Dedifferentiated amniotic fluid mesenchymal stem cell (primary cell): Measurements from ENCODE around the gene TMEM119.
"Not testable (repeated sequence)": the region's sequence is repeated elsewhere in the genome, so short reads cannot be mapped to it uniquely, and the experiment has no call there.

Source experiments
- DNase-seq: peaks from one replicate; pipeline ENCODE4 v3.0.0-alpha.2; 2016; ENCODE audit errors: extremely low spot score

Gene TMEM119

GRCh38 chr12:108582978-108583770 is 14.7 kb downstream of the TMEM119 start:
- no peak for DNase-seq

- DNase-seq: no peak
Observed at GRCh38 chr12:108582509-108582908, 15.4 kb downstream of the TMEM119 start.

- DNase-seq: no peak
Observed at GRCh38 chr12:108581311-108582227, 16.3 kb downstream of the TMEM119 start.

GRCh38 chr12:108580531-108580930 is 17.4 kb downstream of the TMEM119 start:
- DNase-seq: no peak

- DNase-seq: no peak
Observed at GRCh38 chr12:108578813-108579212, 19.1 kb downstream of the TMEM119 start.

- DNase-seq: no peak
Observed at GRCh38 chr12:108578264-108578663, 19.6 kb downstream of the TMEM119 start.

GRCh38 chr12:108577458-108577857 is 20.4 kb downstream of the TMEM119 start:
- DNase-seq: no peak

GRCh38 chr12:108576660-108577234 is 21.1 kb downstream of the TMEM119 start:
- no peak for DNase-seq

GRCh38 chr12:108575199-108575912 is 22.5 kb downstream of the TMEM119 start:
- DNase-seq: no peak

GRCh38 chr12:108574276-108574675 is 23.6 kb downstream of the TMEM119 start:
- DNase-seq: not testable (repeated sequence)

- DNase-seq: no peak
Observed at GRCh38 chr12:108573317-108573716, 24.6 kb downstream of the TMEM119 start.

- DNase-seq: no peak
Observed at GRCh38 chr12:108572166-108572790, 25.6 kb downstream of the TMEM119 start.

- DNase-seq: no peak
Observed at GRCh38 chr12:108571609-108572165, 26.2 kb downstream of the TMEM119 start.

GRCh38 chr12:108570743-108571608 is 26.9 kb downstream of the TMEM119 start:
- peak; percentile 40 for DNase-seq

- no peak for DNase-seq
Observed at GRCh38 chr12:108568338-108569154, 29.3 kb downstream of the TMEM119 start.

- no peak for DNase-seq
Observed at GRCh38 chr12:108567406-108568337, 30.2 kb downstream of the TMEM119 start.

- DNase-seq: no peak
Observed at GRCh38 chr12:108566452-108566851, 31.4 kb downstream of the TMEM119 start.

GRCh38 chr12:108565976-108566375 is 31.9 kb downstream of the TMEM119 start:
- DNase-seq: peak; percentile 40
